Measurements from ENCODE around the gene MGA.

DNA sequence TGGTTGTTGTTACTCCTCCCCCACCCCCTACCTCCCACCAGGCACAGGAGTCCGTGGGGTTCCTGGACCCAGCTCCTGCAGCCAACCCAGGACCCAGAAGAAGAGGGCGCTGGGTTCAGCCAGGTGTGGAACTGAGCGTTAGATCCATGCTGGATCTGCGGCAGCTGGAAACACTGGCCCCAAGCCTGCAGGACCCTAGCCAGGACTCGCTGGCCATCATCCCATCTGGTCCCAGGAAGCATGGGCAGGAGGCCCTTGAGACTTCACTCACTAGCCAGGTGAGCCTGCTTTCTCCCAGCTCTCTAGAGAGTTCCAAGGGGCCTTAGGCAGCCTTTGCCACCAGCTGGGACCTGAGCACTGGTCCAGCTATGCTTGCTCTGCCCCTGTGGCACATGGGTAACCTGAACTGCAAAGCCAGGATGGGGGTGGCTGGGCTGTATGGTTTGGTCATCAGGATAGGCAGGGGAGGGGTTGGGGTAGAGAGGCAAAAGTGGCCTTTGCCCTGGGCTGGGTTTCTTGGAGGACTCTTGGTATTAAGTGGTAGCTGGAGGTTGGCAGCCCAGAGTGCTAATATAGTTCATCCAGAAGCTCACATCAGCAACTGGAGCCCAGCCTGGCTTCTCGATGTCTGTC, 160.7 kb downstream of the MGA start:
- TF ChIP-seq POLR2A (IDR thresholded peaks at IDR 0.05) (no peak), CTCF (IDR thresholded peaks at IDR 0.05) (no peak)

Measured in tibial nerve (tissue), 3 donors.